H9 (cell line): ENCODE results near the gene EPB41L5. TPM values are rescaled to one million over a fixed set of nuclear protein-coding genes. Genes with fewer than 3 reads are reported as not detected.

ENCODE experiments used
- DNase-seq: peaks from one replicate; pipeline ENCODE4 v3.0.0-alpha.2; 2017
- H2AFZ ChIP-seq: one replicate; pipeline ENCODE4 v1.6.1; 2013; ENCODE audit warnings: mild to moderate bottlenecking, low read length, control low read depth, moderate library complexity
- H2AK5ac ChIP-seq: 2 replicates; pipeline ENCODE4 v1.6.1; 2013; ENCODE audit warnings: low read length, control low read depth, mixed read lengths; ENCODE audit not compliant: insufficient read length
- H2BK120ac ChIP-seq: one replicate; pipeline ENCODE4 v1.6.1; 2013; ENCODE audit warnings: low read depth, mild to moderate bottlenecking, low read length, control low read depth, inconsistent platforms; ENCODE audit not compliant: poor library complexity, severe bottlenecking
- H2BK12ac ChIP-seq: 2 replicates; pipeline ENCODE4 v1.6.1; 2013; ENCODE audit warnings: low read length, control low read depth, mixed read lengths, low read depth; ENCODE audit not compliant: insufficient read length
- H2BK15ac ChIP-seq: 2 replicates; pipeline ENCODE4 v1.6.1; 2013; ENCODE audit warnings: low read depth, low read length, control low read depth
- H2BK20ac ChIP-seq: one replicate; pipeline ENCODE4 v1.6.1; 2013; ENCODE audit warnings: low read depth, mild to moderate bottlenecking, low read length, control low read depth, inconsistent platforms; ENCODE audit not compliant: poor library complexity, severe bottlenecking
- H2BK5ac ChIP-seq: 2 replicates; pipeline ENCODE4 v1.6.1; 2013; ENCODE audit warnings: low read length, control low read depth, mixed read lengths; ENCODE audit not compliant: insufficient read length
- H3K14ac ChIP-seq: 2 replicates; pipeline ENCODE4 v1.6.1; 2013; ENCODE audit warnings: low read length, control low read depth; ENCODE audit not compliant: insufficient read depth
- H3K18ac ChIP-seq: 2 replicates; pipeline ENCODE4 v1.6.1; 2013; ENCODE audit warnings: low read depth, mild to moderate bottlenecking, mixed read lengths, low read length, control low read depth; ENCODE audit not compliant: insufficient read length
- H3K23ac ChIP-seq: 2 replicates; pipeline ENCODE4 v1.6.1; 2013; ENCODE audit warnings: low read length, control low read depth, mixed read lengths, low read depth; ENCODE audit not compliant: insufficient read length
- H3K23me2 ChIP-seq: 2 replicates; pipeline ENCODE4 v1.6.1; 2013; ENCODE audit warnings: low read depth, mild to moderate bottlenecking, mixed read lengths, low read length, control low read depth; ENCODE audit not compliant: insufficient read length, poor library complexity, severe bottlenecking
- H3K27ac ChIP-seq: 2 replicates; pipeline ENCODE4 v1.5.1; 2013; ENCODE audit warnings: low read length, control low read depth, mixed read lengths, low read depth; ENCODE audit not compliant: insufficient read length
- H3K27me3 ChIP-seq: 2 replicates; pipeline ENCODE4 v1.6.1; 2013; ENCODE audit warnings: low read length, control low read depth, inconsistent platforms; ENCODE audit not compliant: insufficient read depth
- H3K4ac ChIP-seq: 2 replicates; pipeline ENCODE4 v1.6.1; 2013; ENCODE audit warnings: low read depth, mild to moderate bottlenecking, control low read depth, inconsistent platforms, low read length, moderate library complexity
- H3K4me1 ChIP-seq: 2 replicates; pipeline ENCODE4 v1.6.1; 2013; ENCODE audit warnings: low read length, control low read depth, inconsistent platforms; ENCODE audit not compliant: insufficient read depth
- H3K4me2 ChIP-seq: 2 replicates; pipeline ENCODE4 v1.6.1; 2013; ENCODE audit warnings: low read length, control low read depth, mixed read lengths; ENCODE audit not compliant: insufficient read length, insufficient read depth
- H3K56ac ChIP-seq: 2 replicates; pipeline ENCODE4 v1.6.1; 2013; ENCODE audit warnings: low read depth, mild to moderate bottlenecking, mixed read lengths, low read length, control low read depth; ENCODE audit not compliant: insufficient read length
- H3K79me1 ChIP-seq: 2 replicates; pipeline ENCODE4 v1.6.1; 2013; ENCODE audit warnings: low read depth, mild to moderate bottlenecking, moderate library complexity, low read length, control low read depth, inconsistent platforms; ENCODE audit not compliant: insufficient read depth, poor library complexity, severe bottlenecking
- H3K79me2 ChIP-seq: 2 replicates; pipeline ENCODE4 v1.6.1; 2013; ENCODE audit warnings: low read length, control low read depth, inconsistent platforms; ENCODE audit not compliant: insufficient read depth
- H3K9ac ChIP-seq: 2 replicates; pipeline ENCODE4 v1.6.1; 2013; ENCODE audit warnings: low read length, control low read depth, mixed read lengths; ENCODE audit not compliant: insufficient read length; ENCODE audit errors: extremely low read depth
- H3K9me3 ChIP-seq: one replicate; pipeline ENCODE4 v1.6.1; 2013; ENCODE audit warnings: low read depth, low read length, inconsistent platforms; ENCODE audit not compliant: control insufficient read depth
- H3T11ph ChIP-seq: one replicate; pipeline ENCODE4 v1.6.1; 2013; ENCODE audit warnings: mild to moderate bottlenecking, low read length, control low read depth, inconsistent platforms
- H4K20me1 ChIP-seq: one replicate; pipeline ENCODE4 v1.6.1; 2013; ENCODE audit not compliant: control insufficient read depth, insufficient read length, insufficient read depth
- H4K5ac ChIP-seq: 2 replicates; pipeline ENCODE4 v1.6.1; 2013; ENCODE audit warnings: low read depth, mild to moderate bottlenecking, mixed read lengths, low read length, control low read depth; ENCODE audit not compliant: insufficient read length
- H4K8ac ChIP-seq: replicated peaks from 2 replicates; pipeline ENCODE4 v1.6.1; 2013; ENCODE audit warnings: low read length, control low read depth, mixed read lengths, low read depth; ENCODE audit not compliant: insufficient read length
- H4K91ac ChIP-seq: 2 replicates; pipeline ENCODE4 v1.6.1; 2013; ENCODE audit warnings: low read depth, mild to moderate bottlenecking, moderate library complexity, mixed read lengths, low read length, control low read depth; ENCODE audit not compliant: insufficient read length
- H3K27ac Mint-ChIP-seq, 3 experiments: 2 replicates in 2 of 3; 3 replicates in 1 of 3; pipeline ENCODE4 v1.8.0; 2020 to 2021; ENCODE audit warnings: mixed read lengths in 3 of 3, mild to moderate bottlenecking in 1 of 3, moderate library complexity in 1 of 3
- H3K27me3 Mint-ChIP-seq: 2 replicates; pipeline ENCODE4 v1.8.0; 2021; ENCODE audit warnings: low read depth, mild to moderate bottlenecking, moderate library complexity, mixed read lengths
- H3K36me3 Mint-ChIP-seq, 3 experiments: 2 replicates in 2 of 3; 3 replicates in 1 of 3; pipeline ENCODE4 v1.8.0; 2020 to 2021; ENCODE audit warnings: low read depth in 3 of 3, mixed read lengths in 3 of 3; ENCODE audit not compliant: insufficient read depth in 1 of 3
- H3K4me1 Mint-ChIP-seq, 2 experiments: 2 replicates each; pipeline ENCODE4 v1.8.0; 2020; ENCODE audit warnings: mixed read lengths in 2 of 2
- H3K4me3 Mint-ChIP-seq, 2 experiments: 2 replicates in 1 of 2; 3 replicates in 1 of 2; pipeline ENCODE4 v1.8.0; 2020 to 2021; ENCODE audit warnings: mild to moderate bottlenecking in 2 of 2, mixed read lengths in 2 of 2, moderate library complexity in 1 of 2
- H3K9me3 Mint-ChIP-seq, 2 experiments: 2 replicates in 1 of 2; 3 replicates in 1 of 2; pipeline ENCODE4 v1.8.0; 2020; ENCODE audit warnings: mild to moderate bottlenecking in 2 of 2, mixed read lengths in 2 of 2, moderate library complexity in 1 of 2
- CTCF ChIP-seq: fragments of 200-600 bp; sonication (generic); conservative IDR thresholded peaks from 3 replicates; pipeline ENCODE4 v1.8.0; 2021; ENCODE audit warnings: antibody characterized with exemption, mild to moderate bottlenecking
- WGBS: extraction: QIAGEN DNeasy Blood & Tissue Kit; methylation state at CpG from one replicate; pipeline ENCODE4 v1.1.7; 2013; ENCODE audit warnings: missing lambda C conversion rate, low lambda C conversion rate, mixed read lengths; ENCODE audit not compliant: insufficient read length; ENCODE audit errors: extremely low coverage; 5-methylcytosine and 5-hydroxymethylcytosine counted together
- total RNA-seq: library from RNA; stranded (reverse); gene quantifications from 2 replicates; pipeline ENCODE4 v1.2.1, GENCODE V29; 2021

The EPB41L5 gene
- total RNA-seq, 1 experiment from 2014 or later: 40.4 TPM

- no peak overlapping the region for H2BK5ac ChIP-seq
- H2AFZ ChIP-seq: no peak overlapping the region
- H3K79me2 ChIP-seq: no peaks in the 10 kb centered on the region; the same call in 1 of the 2 replicates
- H3K27me3 ChIP-seq: peaks cover 10% of the 10 kb centered on the region; the same call in 1 of the 2 replicates
- H3K4ac ChIP-seq: no peak overlapping the region
- peaks cover 69% of the 10 kb centered on the region for H3K27me3 Mint-ChIP-seq
- H4K91ac ChIP-seq: no peak overlapping the region
- H4K5ac ChIP-seq: no peak overlapping the region
- H3K14ac ChIP-seq: no peak overlapping the region; the same call in 1 of the 2 replicates
- H2BK12ac ChIP-seq: no peak overlapping the region
- H3K4me1 Mint-ChIP-seq: peaks cover 21 to 35% of the 10 kb centered on the region in 2 experiments
- DNase-seq: no peak
- no peak overlapping the region for H3K27ac ChIP-seq
- H3K23me2 ChIP-seq: no peaks in the 10 kb centered on the region
- peaks cover 4% of the 10 kb centered on the region for H3K9me3 ChIP-seq
- H3T11ph ChIP-seq: no peak overlapping the region
- no peak overlapping the region for H2AK5ac ChIP-seq
- H3K4me2 ChIP-seq: no peak overlapping the region
- H3K9ac ChIP-seq: no peak overlapping the region
- no peak overlapping the region for H3K23ac ChIP-seq
- H2BK20ac ChIP-seq: no peak overlapping the region
- peaks cover 10 to 20% (median 13%) of the 10 kb centered on the region in 3 experiments for H3K36me3 Mint-ChIP-seq
- H3K79me1 ChIP-seq: no peaks in the 10 kb centered on the region
- H3K18ac ChIP-seq: no peak overlapping the region
- no peak overlapping the region for H4K8ac ChIP-seq
- H3K27ac Mint-ChIP-seq: no peak overlapping the region
- H3K4me1 ChIP-seq: no peaks in the 10 kb centered on the region
- no peak overlapping the region for H2BK15ac ChIP-seq
- H3K56ac ChIP-seq: no peak overlapping the region
- WGBS: no CpG with 5 or more reads among the region's 9 CpGs
- H3K4me3 Mint-ChIP-seq: no peak overlapping the region; a peak in 1 of 5 replicates
- peaks cover 2% of the 10 kb centered on the region for H4K20me1 ChIP-seq
- H2BK120ac ChIP-seq: no peak overlapping the region
- peaks cover 6 to 9% of the 10 kb centered on the region in 2 experiments for H3K9me3 Mint-ChIP-seq
- TF ChIP-seq CTCF: no peak
Measured at GRCh38 chr2:120225549-120226065, 212.7 kb downstream of the EPB41L5 start.
